AG20443 (cell line): ENCODE data around the gene PPL.
"Not testable (repeated sequence)": the region's sequence is repeated elsewhere in the genome, so short reads cannot be mapped to it uniquely, and the experiment has no call there.

Source experiments
- DNase-seq: peaks from one replicate; pipeline ENCODE4 v3.0.0; 2012; ENCODE audit warnings: low spot score, mixed read lengths

Gene PPL

GRCh38 chr16:4958510-4959438, 21.8 kb upstream of the PPL start:
- DNase-seq, result no peak

DNA sequence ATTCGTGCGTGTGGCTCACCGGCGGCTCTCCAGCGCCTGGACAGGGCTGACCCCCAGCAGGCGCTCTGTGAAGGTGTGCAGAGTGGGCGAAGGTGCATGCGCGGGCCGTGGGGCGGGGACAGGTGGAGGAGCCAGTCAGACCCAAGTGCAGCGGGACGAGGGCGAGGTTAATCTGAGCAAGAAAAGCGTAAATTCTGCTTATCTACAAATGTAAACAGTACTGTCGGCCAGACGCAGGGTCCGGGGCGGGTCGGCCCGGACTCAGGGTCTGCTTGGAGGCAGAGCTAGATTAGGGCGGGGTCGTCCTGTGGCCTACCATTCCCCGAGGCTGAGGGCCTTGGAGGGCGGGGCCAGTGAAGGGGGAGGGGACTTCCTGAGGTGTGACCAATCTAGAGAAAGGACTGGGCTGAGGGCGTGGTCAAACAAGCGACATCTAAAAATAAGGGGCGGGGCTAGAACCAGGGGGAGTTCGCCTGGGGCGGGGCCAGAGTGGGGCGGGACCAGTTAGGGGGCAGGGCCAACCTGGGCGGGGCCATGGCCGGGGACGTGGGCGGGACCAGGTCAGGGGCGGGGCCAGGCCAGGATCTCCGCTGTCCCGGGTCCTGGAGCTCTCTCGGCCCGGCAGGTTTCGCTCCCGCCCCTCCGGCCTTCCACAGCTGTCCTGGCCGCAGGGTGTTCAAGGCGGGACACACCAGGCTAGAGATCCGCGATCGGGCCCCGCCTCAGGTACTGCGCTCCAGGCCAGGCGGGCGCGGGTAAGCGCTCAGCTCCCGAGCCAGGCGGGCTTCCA, 21.0 kb upstream of the PPL start, which contains the start of gene SEC14L5:
SEC14L5 (plus strand) TSS at position 611 of the 790 bp plus-strand sequence. CDS start 994 bp downstream, outside the sequence.
- DNase-seq, result peak; percentile 100

DNA sequence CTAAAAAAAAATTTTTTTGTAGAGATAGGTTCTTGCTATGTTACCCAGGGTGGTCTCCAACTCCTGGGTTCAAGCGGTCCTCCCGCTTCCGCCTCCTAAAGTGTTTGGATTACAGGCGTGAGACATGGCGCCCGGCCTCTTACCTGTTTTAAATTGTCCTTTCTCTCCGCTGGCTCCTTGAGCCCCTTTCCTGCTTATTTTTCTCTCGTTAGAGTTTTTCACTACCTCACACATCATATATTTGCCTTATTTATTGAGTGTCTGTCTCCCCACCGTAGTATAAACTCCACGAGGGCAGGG, 20.4 kb upstream of the PPL start:
- DNase-seq, result no peak

GRCh38 chr16:4954714-4955113, 17.8 kb upstream of the PPL start:
- no peak for DNase-seq

DNA sequence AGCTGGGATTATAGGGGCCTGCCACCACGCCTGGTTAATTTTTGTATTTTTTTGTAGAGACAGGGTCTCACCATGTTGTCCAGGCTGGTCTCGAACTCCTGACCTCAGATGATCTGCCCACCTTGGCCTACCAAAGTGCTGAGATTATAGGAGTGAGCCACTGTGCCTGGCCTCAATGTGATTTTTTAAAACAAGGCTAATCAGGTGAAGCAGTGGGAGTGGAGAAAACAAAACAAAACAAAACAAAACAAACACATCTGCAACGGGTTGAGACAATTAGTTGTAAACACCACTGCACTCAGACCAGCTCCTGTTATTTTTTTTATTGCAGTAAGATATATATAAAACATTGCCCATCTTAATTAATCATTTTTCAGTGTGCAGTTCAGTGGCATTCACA, 14.6 kb upstream of the PPL start:
- not testable (repeated sequence) for DNase-seq

- DNase-seq, result no peak
Observed at GRCh38 chr16:4949986-4950385, 13.0 kb upstream of the PPL start.

DNA sequence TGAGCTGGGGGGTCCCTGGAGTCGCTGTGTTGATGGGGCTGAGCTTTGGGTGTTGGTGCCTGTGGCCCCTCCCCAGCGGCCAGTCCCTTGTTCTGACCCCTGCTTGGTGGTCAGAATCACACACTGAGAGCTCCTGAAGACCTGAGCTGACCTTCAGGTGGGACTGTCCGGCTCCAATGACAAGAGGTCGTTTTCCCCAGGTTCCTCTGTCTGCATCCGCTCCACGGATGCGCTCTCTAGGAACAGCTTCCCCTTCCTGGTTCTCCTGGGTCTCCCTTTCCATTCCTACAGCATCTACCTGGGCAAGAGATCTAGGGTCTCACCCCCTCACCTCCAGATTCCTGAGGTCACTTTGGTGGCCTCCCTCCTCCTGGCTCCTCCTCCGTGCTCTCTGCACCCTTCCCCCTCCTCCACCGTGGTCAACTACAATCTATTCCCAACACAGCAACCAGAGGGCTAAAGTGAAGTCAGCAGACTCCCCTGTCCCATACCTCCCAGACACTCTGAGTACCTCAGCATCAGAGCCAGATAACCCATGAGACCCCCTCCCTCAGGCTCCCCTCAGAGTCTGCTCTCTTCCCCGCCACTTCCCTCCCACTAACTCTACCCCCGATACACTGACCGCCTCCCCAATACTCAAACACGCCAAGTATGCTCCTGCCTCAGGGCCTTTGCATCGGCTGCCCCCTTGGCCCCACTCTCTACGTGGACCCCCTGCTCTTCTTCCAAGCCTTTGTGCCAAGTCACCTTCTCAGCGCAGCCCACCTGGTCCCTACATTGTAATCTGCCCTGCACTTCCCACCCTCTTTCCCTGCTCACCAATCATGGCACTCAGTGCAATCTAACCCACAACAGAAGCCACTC, 12.2 kb upstream of the PPL start:
- no peak for DNase-seq

DNA sequence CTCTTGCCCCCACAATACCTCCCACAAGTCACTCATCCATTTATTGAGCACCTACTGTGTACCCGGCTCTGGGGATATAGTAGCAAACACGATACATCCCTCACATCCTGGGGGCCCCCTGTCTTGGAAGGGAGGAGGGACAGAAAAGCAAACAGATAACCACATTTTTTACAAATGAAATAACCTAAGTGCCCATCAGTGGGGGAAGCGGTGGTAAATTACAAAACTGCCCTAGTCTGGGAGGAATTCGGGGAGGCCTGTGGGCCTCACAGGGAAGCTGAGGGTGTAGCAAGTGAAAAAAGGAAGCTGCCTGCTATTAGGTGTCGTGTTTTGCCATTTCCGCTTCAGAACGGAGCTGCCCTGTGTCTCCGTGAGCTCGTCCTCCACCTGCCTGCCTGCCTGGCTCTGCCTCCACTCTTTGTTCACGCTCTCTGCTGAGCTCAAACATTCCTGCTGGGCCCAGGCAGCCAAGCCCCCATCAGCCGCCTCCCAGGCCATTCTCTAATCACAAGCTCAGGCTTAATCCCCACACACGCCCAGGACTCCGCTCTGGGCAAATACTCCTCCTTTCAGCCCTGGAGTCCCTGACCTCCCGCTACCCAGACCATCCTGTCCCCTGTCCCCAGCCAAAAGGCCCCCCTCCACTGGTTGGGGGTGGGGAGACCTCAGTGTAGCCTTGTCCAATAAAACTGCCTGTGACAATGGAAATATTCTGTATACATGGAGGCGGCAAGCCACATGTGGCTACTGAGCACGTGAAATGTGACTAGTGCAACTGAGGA, 11.0 kb upstream of the PPL start:
- DNase-seq, result no peak

GRCh38 chr16:4946917-4947316, 10.0 kb upstream of the PPL start:
- DNase-seq, result no peak

- DNase-seq, result no peak
Observed at GRCh38 chr16:4945560-4946502, 8.9 kb upstream of the PPL start.

DNA sequence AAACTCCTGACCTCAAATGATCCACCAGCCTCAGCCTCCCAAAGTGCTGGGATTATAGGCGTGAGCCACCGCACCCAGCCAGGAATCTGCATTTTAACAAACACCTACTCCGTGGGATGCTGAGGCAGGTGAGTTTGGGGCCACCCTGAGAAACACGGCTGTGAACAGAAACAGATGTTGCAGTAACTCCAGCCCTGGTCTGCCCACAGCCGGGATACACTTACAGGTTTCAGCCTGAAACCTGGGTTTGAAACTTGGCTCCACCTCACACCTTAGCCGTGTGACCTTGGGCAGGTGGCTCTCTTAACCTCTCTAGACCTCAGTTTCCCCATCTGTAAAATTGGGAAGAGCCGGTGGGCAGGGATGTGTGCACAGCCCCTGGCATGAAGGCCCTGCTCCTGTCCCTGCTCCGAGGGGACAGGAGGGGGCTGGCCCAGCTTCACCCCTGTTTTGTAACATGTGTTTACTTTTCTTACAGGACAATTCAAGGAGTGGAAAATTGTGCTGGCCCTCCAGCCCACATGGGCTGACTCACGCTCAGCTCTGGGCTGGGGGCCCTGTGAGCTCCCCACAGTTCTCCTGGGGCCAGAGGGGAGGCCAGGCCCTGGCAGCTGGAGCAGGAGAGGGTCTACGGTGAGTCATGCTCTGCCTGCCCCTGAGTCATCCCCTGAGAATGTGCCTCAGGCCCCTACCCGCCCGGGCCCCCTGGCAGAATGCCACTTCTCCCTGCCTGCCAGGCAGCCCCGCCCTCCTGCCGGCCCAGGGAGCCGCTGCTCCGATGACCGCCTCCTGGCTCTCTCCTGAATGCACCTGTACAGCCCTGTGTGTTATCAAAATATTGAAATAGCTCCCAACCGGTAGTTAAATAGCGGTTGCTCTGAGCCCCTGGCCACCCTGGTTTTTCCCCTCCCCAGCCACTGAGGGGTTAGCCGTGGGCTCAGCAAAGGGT, 7.7 kb upstream of the PPL start:
- DNase-seq, result peak; percentile 96

DNA sequence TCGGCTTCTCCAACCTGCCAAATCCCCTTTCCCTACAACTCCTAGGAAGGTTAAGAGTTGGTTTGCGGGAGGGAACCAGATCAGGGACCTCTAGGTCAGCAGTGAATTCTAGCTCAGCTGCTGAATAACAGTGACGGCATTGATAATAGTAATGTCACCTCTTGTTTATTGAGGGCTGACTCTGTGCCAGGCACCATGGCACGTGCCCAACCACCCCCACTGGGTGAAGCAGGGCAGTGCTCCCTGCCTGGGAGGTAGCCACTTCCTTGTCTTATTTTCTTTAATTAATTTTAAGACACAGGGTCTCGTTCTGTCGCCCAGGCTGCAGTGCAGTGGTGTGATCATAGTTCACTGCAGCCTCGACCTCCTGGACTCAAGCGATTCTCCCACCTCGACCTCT, 5.5 kb upstream of the PPL start:
- DNase-seq, result no peak

GRCh38 chr16:4940719-4941118, 3.8 kb upstream of the PPL start:
- DNase-seq, result no peak

GRCh38 chr16:4938683-4939030, 1.7 kb upstream of the PPL start:
- no peak for DNase-seq

DNA sequence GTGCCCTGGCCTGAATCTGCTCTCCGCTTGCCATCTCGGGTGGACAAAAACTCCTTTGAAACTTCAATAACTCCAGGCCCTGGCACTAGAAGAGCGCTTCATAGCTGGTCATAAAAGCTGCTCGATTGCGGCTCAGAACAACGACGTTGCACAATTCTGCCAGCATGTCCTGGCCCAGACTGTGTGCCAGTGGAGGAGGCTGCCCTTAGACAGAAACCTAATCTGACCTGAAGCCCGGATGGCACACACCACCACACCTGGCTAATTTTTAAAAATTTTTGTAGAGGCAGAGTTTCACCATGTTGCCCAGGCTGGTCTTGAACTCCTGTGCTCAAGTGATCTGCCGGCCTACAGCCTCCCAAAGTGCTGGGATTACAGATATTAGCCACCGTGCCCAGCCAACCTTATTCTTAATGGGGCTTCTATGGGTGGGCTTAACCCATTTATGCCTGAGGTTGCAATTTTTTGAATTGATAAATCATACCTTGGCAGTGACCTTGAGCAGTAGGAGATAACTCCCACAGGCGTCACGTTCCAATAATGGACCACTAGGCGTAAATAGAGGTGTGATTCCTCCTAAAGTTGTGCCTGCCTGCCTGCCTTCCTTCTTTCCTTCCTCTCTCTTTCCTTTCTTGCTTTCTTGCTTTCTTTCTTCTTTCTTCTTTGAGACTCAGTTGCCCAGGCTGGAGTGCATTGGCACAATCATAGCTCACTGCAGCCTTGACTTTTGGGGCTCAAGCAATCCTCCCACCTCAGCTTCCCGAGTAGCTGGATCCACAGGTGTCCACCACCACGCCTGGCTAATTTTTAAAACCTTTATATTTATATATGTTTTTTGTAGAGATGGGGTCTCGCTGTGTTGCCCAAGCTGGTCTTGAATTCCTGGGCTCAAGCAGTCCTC, 1.1 kb upstream of the PPL start:
- no peak for DNase-seq

GRCh38 chr16:4936181-4936990, 562 bp downstream of the PPL start:
- peak; percentile 36 for DNase-seq

DNA sequence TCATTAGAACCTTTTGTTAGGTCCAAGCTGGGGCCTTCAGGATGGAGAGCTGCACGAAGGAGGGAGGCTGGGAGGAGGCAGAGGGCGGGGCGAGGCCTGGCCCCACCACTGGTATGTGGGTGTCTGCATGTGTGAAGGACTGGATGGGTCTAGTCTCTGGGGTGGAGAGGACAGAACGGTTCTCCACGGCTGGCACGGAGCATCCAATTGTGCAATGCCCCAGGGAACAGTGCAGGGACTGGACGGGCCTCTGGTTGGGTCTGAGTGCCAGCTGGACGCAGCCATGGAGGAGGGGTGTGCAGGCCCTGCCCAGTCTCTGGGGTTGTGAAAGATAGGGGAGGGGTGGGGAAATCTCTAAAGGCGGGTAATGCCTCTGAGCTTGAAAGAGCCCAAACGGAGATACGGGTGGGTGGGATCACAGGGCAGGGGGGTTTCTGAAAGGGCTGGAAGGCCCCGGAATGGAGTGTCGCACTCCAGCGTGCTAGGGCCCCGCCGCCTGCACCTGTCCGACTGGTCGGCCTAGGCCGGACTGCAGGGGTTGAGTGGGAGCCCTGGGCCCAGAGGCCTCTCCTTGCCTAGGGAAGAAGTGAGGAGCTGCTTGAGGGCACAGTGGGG, 1.6 kb downstream of the PPL start:
- DNase-seq, result peak; percentile 82
